GM12891 (cell line): ENCODE measurements around the gene C12orf57.

Experiments
- DNase-seq: peaks from one replicate; pipeline ENCODE4 v3.0.0; 2011; ENCODE audit warnings: low spot score; ENCODE audit not compliant: insufficient read length
- FAIRE-seq: peaks from 2 replicates; lab custom pipeline; 2011; peaks lifted over from hg19 to GRCh38; lab: Jason Lieb, UNC
- PAX5 ChIP-seq: IDR thresholded peaks from 2 replicates; pipeline ENCODE4 v1.6.1; 2011; ENCODE audit warnings: low read length, moderate library complexity, mild to moderate bottlenecking; ENCODE audit not compliant: insufficient read depth, severe bottlenecking
- POLR2A ChIP-seq: IDR thresholded peaks from 2 replicates; pipeline ENCODE4 v1.6.1; 2011; ENCODE audit warnings: low read depth, low read length, control low read depth
- POLR2AphosphoS5 ChIP-seq: IDR thresholded peaks from 2 replicates; pipeline ENCODE4 v1.6.1; 2011; ENCODE audit warnings: low read depth, low read length, control low read depth
- POU2F2 ChIP-seq: IDR thresholded peaks from 2 replicates; pipeline ENCODE4 v1.6.1; 2011; ENCODE audit warnings: low read depth, mild to moderate bottlenecking, control low read depth, low read length, moderate library complexity
- SPI1 ChIP-seq: IDR thresholded peaks from 2 replicates; pipeline ENCODE4 v1.6.1; 2011; ENCODE audit warnings: low read depth, low read length, control low read depth
- TAF1 ChIP-seq: IDR thresholded peaks from 2 replicates; pipeline ENCODE4 v1.6.1; 2011; ENCODE audit warnings: low read depth, low read length, control low read depth

C12orf57 gene

DNA sequence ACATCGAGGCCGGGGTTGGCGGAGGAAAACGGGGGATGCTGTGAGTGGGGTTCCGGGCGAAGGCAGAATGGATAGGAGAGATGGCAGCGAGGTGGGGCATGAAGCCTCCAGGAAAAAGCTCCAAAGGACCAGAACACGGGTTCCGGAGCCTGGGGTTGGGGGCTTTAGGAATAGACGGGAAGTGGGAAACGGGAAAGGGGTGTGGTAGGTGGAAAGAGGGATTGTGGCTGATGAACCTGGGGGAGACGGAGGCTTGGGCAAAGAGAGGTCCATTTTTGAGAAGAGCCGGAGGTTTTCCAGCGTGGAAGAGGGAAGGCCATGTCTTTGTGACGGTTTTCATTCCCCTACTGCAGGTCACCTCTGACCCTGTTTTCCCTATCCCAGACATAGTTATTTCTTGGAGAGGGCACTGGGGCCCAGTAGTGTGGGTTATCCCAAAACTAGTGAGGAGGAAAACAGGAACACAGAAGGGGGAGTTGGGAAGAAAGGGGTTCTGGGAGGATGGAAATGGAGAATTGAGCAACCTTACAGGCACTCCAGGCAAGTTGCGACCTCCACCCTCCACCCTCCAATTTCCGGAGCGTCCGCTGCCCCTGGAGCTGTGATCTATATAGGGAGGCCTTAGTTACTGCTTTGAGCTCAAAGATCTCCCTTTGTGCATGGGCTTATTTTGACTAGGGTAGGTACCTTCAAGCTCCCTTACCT, 15.0 kb upstream of the C12orf57 start:
- peak; percentile 16 for FAIRE-seq
- no peak for DNase-seq
- no peak for TF ChIP-seq POLR2A
- TF ChIP-seq SPI1, result no peak
- no peak for TF ChIP-seq PAX5
- TF ChIP-seq TAF1, result no peak
- TF ChIP-seq POU2F2, result no peak
- no peak for TF ChIP-seq POLR2AphosphoS5

DNA sequence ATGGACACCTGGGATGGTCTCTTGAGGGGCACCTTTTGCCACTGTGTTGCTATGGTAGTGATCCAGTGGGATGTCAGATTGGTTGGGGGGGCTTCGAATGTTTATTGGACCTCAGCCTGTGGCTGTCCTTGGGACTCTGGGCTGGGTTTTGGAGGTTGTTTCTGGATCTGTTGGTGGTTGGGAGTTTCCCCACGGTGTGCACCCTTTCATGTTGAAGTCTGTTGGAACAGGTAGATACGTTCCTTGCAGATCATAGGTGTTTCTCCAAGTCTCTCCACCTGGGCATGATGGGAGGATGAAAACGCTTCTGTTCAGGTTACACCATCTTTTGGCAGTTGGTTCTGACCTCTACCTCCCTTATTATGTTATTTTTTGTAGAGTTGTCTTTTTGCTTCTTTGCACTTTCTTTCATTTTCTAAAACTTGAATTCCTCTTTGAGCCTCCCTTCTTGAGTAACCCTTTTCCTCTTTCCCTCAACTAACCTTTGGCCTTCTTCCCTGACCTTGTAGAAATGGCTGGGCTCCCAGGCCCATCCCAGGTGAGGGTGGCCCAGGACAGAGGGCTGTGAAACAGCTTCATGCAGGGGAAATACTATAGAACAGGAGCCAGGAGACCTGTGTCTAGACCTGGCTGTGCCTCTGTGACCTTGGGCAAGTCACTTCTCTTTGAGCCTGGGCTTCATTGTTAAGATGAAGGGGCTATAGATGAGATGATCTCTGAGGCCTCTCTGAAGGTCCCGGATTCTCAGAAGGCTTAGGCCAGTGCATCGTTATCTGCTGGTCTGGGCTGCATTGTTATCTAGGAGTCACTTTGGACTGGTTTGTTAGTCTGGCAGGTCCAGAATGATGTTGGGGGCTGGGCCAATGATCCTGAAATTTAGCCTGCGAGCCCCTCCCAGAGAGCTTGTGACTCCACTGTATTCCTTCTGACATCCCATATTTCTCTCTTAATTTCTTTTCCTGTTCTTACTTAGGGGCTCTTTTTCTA, 14.1 kb upstream of the C12orf57 start:
- TF ChIP-seq PAX5, result no peak
- TF ChIP-seq POLR2AphosphoS5, result no peak
- TF ChIP-seq POU2F2, result no peak
- no peak for TF ChIP-seq SPI1
- TF ChIP-seq POLR2A, result no peak
- no peak for TF ChIP-seq TAF1
- peak; percentile 5 for FAIRE-seq
- no peak for DNase-seq

DNA sequence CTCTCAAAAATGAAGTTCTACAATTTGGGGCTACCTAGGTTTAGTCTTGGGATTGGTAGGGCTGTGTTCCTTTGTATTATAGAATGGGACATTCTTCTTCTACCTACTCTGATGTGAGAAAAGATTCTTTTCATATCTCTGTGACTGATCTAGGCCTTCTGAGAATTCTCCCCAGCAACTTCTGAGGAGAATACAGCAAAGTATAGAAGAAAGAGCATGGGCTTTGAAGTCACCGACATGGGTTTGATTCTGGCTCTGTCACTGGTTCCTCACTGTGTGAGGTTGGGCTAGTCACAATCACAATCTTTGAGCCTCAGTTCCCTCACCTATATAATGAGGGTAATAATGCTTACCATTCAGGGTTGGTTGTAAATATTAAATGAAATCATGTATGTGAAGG, 11.1 kb upstream of the C12orf57 start:
- TF ChIP-seq SPI1, result no peak
- no peak for TF ChIP-seq POU2F2
- no peak for TF ChIP-seq TAF1
- no peak for TF ChIP-seq PAX5
- no peak for DNase-seq
- no peak for FAIRE-seq

DNA sequence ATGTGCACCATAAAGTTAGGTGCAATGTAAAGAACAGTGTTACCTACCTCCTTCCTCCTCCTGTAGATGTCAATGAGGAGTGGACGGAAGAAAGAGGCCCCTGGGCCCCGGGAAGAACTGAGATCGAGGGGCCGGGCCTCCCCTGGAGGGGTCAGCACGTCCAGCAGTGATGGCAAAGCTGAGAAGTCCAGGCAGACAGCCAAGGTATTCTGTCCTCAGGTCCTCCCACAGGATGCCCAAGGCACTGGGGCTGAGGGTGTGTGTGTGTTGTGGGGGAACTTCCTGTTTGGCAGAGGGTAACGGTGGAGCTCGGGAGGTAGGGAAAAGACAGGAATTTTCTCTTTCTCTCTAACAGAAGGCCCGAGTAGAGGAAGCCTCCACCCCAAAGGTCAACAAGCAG, 9.7 kb upstream of the C12orf57 start:
- DNase-seq (no peak), FAIRE-seq (no peak)
- TF ChIP-seq TAF1 (no peak), POLR2AphosphoS5 (no peak), PAX5 (no peak), POLR2A (no peak), POU2F2 (no peak), SPI1 (no peak)

DNA sequence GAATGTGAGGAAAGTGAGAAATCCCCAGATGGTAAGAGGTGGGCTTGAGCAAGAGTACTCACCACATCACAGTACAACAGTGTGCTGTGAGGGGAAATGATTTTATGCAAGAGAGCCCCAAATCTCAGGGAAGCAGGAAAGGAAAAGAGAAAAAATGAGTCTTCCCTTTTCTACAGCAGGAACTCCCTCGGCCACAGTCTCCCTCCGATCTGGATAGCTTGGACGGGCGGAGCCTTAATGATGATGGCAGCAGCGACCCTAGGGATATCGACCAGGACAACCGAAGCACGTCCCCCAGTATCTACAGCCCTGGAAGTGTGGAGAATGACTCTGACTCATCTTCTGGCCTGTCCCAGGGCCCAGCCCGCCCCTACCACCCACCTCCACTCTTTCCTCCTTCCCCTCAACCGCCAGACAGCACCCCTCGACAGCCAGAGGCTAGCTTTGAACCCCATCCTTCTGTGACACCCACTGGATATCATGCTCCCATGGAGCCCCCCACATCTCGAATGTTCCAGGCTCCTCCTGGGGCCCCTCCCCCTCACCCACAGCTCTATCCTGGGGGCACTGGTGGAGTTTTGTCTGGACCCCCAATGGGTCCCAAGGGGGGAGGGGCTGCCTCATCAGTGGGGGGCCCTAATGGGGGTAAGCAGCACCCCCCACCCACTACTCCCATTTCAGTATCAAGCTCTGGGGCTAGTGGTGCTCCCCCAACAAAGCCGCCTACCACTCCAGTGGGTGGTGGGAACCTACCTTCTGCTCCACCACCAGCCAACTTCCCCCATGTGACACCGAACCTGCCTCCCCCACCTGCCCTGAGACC, 8.2 kb upstream of the C12orf57 start:
- no peak for TF ChIP-seq TAF1
- TF ChIP-seq POLR2A, result no peak
- TF ChIP-seq SPI1, result no peak
- no peak for TF ChIP-seq PAX5
- no peak for TF ChIP-seq POLR2AphosphoS5
- no peak for TF ChIP-seq POU2F2
- FAIRE-seq (peak; percentile 13), DNase-seq (no peak)

DNA sequence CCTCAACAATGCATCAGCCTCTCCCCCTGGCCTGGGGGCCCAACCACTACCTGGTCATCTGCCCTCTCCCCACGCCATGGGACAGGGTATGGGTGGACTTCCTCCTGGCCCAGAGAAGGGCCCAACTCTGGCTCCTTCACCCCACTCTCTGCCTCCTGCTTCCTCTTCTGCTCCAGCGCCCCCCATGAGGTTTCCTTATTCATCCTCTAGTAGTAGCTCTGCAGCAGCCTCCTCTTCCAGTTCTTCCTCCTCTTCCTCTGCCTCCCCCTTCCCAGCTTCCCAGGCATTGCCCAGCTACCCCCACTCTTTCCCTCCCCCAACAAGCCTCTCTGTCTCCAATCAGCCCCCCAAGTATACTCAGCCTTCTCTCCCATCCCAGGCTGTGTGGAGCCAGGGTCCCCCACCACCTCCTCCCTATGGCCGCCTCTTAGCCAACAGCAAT, 7.6 kb upstream of the C12orf57 start:
- no peak for TF ChIP-seq SPI1
- no peak for TF ChIP-seq POLR2AphosphoS5
- TF ChIP-seq POU2F2, result no peak
- no peak for TF ChIP-seq TAF1
- no peak for TF ChIP-seq PAX5
- no peak for TF ChIP-seq POLR2A
- no peak for FAIRE-seq
- DNase-seq, result no peak

DNA sequence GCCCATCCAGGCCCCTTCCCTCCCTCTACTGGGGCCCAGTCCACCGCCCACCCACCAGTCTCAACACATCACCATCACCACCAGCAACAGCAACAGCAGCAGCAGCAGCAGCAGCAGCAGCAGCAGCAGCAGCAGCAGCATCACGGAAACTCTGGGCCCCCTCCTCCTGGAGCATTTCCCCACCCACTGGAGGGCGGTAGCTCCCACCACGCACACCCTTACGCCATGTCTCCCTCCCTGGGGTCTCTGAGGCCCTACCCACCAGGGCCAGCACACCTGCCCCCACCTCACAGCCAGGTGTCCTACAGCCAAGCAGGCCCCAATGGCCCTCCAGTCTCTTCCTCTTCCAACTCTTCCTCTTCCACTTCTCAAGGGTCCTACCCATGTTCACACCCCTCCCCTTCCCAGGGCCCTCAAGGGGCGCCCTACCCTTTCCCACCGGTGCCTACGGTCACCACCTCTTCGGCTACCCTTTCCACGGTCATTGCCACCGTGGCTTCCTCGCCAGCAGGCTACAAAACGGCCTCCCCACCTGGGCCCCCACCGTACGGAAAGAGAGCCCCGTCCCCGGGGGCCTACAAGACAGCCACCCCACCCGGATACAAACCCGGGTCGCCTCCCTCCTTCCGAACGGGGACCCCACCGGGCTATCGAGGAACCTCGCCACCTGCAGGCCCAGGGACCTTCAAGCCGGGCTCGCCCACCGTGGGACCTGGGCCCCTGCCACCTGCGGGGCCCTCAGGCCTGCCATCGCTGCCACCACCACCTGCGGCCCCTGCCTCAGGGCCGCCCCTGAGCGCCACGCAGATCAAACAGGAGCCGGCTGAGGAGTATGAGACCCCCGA, 7.0 kb upstream of the C12orf57 start:
- no peak for FAIRE-seq
- TF ChIP-seq SPI1 (no peak), POLR2AphosphoS5 (peak; percentile 84)
- DNase-seq, result no peak

DNA sequence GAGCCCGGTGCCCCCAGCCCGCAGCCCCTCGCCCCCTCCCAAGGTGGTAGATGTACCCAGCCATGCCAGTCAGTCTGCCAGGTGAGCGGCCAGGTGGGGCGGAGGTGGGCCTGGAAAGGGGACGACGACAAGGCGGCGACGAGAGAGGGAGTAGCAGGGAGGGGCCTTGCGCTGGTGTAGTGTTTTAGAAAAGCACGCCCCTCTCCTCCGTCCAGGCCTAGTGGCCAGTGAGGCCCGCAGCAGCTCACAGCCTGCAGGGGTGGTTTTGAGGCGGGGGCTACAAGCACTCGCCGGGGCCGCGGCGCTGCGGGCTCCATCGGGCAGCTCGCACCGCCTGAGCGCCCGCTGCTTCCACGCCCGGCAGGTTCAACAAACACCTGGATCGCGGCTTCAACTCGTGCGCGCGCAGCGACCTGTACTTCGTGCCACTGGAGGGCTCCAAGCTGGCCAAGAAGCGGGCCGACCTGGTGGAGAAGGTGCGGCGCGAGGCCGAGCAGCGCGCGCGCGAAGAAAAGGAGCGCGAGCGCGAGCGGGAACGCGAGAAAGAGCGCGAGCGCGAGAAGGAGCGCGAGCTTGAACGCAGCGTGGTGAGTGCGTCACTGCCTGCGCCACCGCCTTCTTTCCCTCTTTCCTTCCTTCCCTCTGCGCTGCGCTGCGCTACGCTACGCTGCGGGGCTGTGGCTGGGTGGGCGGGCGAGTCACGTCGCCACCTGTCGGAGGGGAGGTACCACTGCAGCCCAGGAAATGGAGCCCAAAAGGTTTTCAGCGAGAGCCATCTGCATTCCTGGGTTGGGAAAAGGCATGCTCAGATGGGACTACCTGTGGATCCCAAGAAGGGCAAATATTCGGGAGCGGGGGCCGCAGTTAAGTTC, 6.1 kb upstream of the C12orf57 start:
- FAIRE-seq (peak; percentile 100), DNase-seq (peak; percentile 84)
- TF ChIP-seq POU2F2 (no peak), POLR2AphosphoS5 (peak; percentile 86; the same call in 1 of the 2 replicates), SPI1 (no peak), PAX5 (peak; percentile 47), POLR2A (peak; percentile 72), TAF1 (peak; percentile 86; the same call in 1 of the 2 replicates)
